OCI-LY7 (cell line): ENCODE data around the gene EDN2. TPM values are rescaled to one million over a fixed set of nuclear protein-coding genes. Genes with fewer than 3 reads are reported as not detected.

ENCODE experiments used
- BruUV-seq: library from RNA; stranded (reverse); fragments of 400-500 nt; replicated peaks from 2 replicates; lab custom pipeline; 2021; lab: Mats Ljungman, UMichigan
- CTCF ChIA-PET: fragments of 300-600 bp; sonication (Branson Sonifier 250); formaldehyde crosslinking; loops from one replicate; lab custom pipeline; 2022; ENCODE audit warnings: antibody characterized with exemption; ENCODE audit not compliant: unreplicated experiment; lab: Charles Lee
- POLR2A ChIA-PET: fragments of 300-600 bp; sonication (Branson Sonifier 250); formaldehyde crosslinking; loops from one replicate; lab custom pipeline; 2022; ENCODE audit warnings: antibody characterized with exemption; lab: Charles Lee
- DNase-seq: peaks from one replicate; pipeline ENCODE4 v3.0.0-alpha.2; 2015; ENCODE audit warnings: low spot score
- H2AFZ ChIP-seq: fragments of 200-600 bp; sonication (generic), shearing (Covaris generic); 2 replicates; pipeline ENCODE4 v1.6.1; 2014; ENCODE audit warnings: mild to moderate bottlenecking, antibody characterized with exemption, low read length, moderate library complexity
- H3K27ac ChIP-seq: fragments of 200-600 bp; sonication (generic); 2 replicates; pipeline ENCODE4 v1.5.1; 2014; ENCODE audit warnings: mixed run types, low read depth, mild to moderate bottlenecking, moderate library complexity, low read length, inconsistent platforms; ENCODE audit not compliant: poor library complexity, severe bottlenecking
- H3K36me3 ChIP-seq: fragments of 200-600 bp; sonication (generic); 2 replicates; pipeline ENCODE4 v1.6.1; 2014; ENCODE audit warnings: mild to moderate bottlenecking, antibody characterized with exemption, low read length, moderate library complexity, mixed read lengths; ENCODE audit not compliant: insufficient read depth
- H3K4me1 ChIP-seq: fragments of 200-600 bp; sonication (generic); 2 replicates; pipeline ENCODE4 v1.5.1; 2014; ENCODE audit warnings: mild to moderate bottlenecking, low read length; ENCODE audit not compliant: insufficient read depth, poor library complexity, severe bottlenecking
- H3K4me2 ChIP-seq: fragments of 200-600 bp; sonication (generic); 2 replicates; pipeline ENCODE4 v1.6.1; 2014; ENCODE audit warnings: mild to moderate bottlenecking, low read length
- H3K4me3 ChIP-seq: fragments of 200-600 bp; sonication (generic); 2 replicates; pipeline ENCODE4 v1.5.1; 2014; ENCODE audit warnings: mild to moderate bottlenecking, low read depth, low read length; ENCODE audit not compliant: poor library complexity, severe bottlenecking
- H3K79me2 ChIP-seq: fragments of 200-600 bp; sonication (generic); 2 replicates; pipeline ENCODE4 v1.6.1; 2016; ENCODE audit warnings: low read depth, mild to moderate bottlenecking, low read length, moderate library complexity, mixed read lengths; ENCODE audit not compliant: insufficient read depth
- H3K9me2 ChIP-seq: fragments of 200-600 bp; sonication (generic); 2 replicates; pipeline ENCODE4 v1.6.1; 2016; ENCODE audit warnings: mild to moderate bottlenecking, low read length, mixed read lengths; ENCODE audit not compliant: insufficient read depth
- H3K9me3 ChIP-seq: fragments of 200-600 bp; sonication (generic); 2 replicates; pipeline ENCODE4 v1.6.1; 2014; ENCODE audit warnings: mild to moderate bottlenecking, mixed run types, low read length, mixed read lengths
- H4K20me1 ChIP-seq: fragments of 200-600 bp; sonication (generic); 2 replicates; pipeline ENCODE4 v1.6.1; 2014; ENCODE audit warnings: mild to moderate bottlenecking, antibody characterized with exemption, low read length, moderate library complexity, mixed read lengths; ENCODE audit not compliant: insufficient read depth
- CTCF ChIP-seq: fragments of 200-600 bp; sonication (generic); conservative IDR thresholded peaks from 2 replicates; pipeline ENCODE4 v1.5.1; 2014; ENCODE audit warnings: mild to moderate bottlenecking, antibody characterized with exemption, low read length, moderate library complexity, mixed read lengths
- EZH2phosphoT487 ChIP-seq: fragments of 200-600 bp; sonication (generic); IDR thresholded peaks from 2 replicates; pipeline ENCODE4 v1.6.1; 2018; ENCODE audit warnings: low read depth, borderline replicate concordance, mild to moderate bottlenecking, mixed run types, antibody characterized with exemption, low read length, moderate library complexity, mixed read lengths
- intact Hi-C: fragments of 100-400 bp; cut with micrococcal nuclease; formaldehyde crosslinking; loops from one replicate; pipeline ENCODE4 v1.10.0; 2022; ENCODE audit not compliant: unreplicated experiment
- total RNA-seq, 2 experiments: library from RNA; depleted of rRNA in 1 of 2; stranded (reverse); fragments of >200 nt in 1 of 2; shearing (Covaris generic) in 1 of 2; gene quantifications; 2 replicates each; pipeline ENCODE4 v1.2.3, GENCODE V29; 2014 to 2022

Gene EDN2
- total RNA-seq, 2 experiments from 2014 or later, result not detected

GRCh38 chr1:41498804-41499203, 14.3 kb upstream of the EDN2 start:
- Histone ChIP-seq H3K9me3 (no peaks in the 10 kb centered on the region), H2AFZ (no peak overlapping the region), H4K20me1 (no peaks in the 10 kb centered on the region), H3K79me2 (no peaks in the 10 kb centered on the region), H3K27ac (no peak overlapping the region), H3K4me3 (no peak overlapping the region), H3K4me1 (no peaks in the 10 kb centered on the region), H3K4me2 (no peak overlapping the region), H3K9me2 (no peaks in the 10 kb centered on the region), H3K36me3 (no peaks in the 10 kb centered on the region)
- no peak for DNase-seq
- ChIA-PET POLR2A (no interaction called here), CTCF (no interaction called here)
- no TSS peak for BruUV-seq
- TF ChIP-seq EZH2phosphoT487 (no peak), CTCF (no peak)
- intact Hi-C loops, result no loop called here

- Histone ChIP-seq H3K79me2 (no peaks in the 10 kb centered on the region), H3K4me2 (no peak overlapping the region), H3K27ac (no peak overlapping the region), H3K4me3 (no peak overlapping the region), H3K36me3 (no peaks in the 10 kb centered on the region), H2AFZ (no peak overlapping the region), H3K9me2 (no peaks in the 10 kb centered on the region), H4K20me1 (no peaks in the 10 kb centered on the region), H3K9me3 (no peaks in the 10 kb centered on the region), H3K4me1 (no peaks in the 10 kb centered on the region)
- ChIA-PET CTCF (no interaction called here), POLR2A (no interaction called here)
- DNase-seq, result no peak
- no TSS peak for BruUV-seq
- intact Hi-C loops, result no loop called here
- TF ChIP-seq CTCF (no peak), EZH2phosphoT487 (no peak)
These were observed 13.9 kb upstream of the EDN2 start for GRCh38 chr1:41498391-41498790.

- no peaks in the 10 kb centered on the region for H3K9me2 ChIP-seq
- H3K36me3 ChIP-seq, result no peaks in the 10 kb centered on the region
- intact Hi-C loops, result no loop called here
- BruUV-seq, result no TSS peak
- no peaks in the 10 kb centered on the region for H3K9me3 ChIP-seq
- ChIA-PET POLR2A (no interaction called here), CTCF (no interaction called here)
- no peak overlapping the region for H3K4me2 ChIP-seq
- H3K27ac ChIP-seq, result no peak overlapping the region
- H3K4me1 ChIP-seq, result no peaks in the 10 kb centered on the region
- TF ChIP-seq CTCF (no peak), EZH2phosphoT487 (no peak)
- DNase-seq, result no peak
- H3K4me3 ChIP-seq, result no peak overlapping the region
- no peaks in the 10 kb centered on the region for H3K79me2 ChIP-seq
- H4K20me1 ChIP-seq, result no peaks in the 10 kb centered on the region
- no peak overlapping the region for H2AFZ ChIP-seq
These were observed 13.1 kb upstream of the EDN2 start for GRCh38 chr1:41497461-41498030.
